GM23338 (cell line): ENCODE data around the gene CDKAL1. TPM values are rescaled to one million over a fixed set of nuclear protein-coding genes. Genes with fewer than 3 reads are reported as not detected.

Experiments
- ATAC-seq: fragments of 200-7000 bp; cut with Tn5 transposase; 3 replicates; pipeline ENCODE4 v1.9.1; 2020
- DNase-seq: peaks from one replicate; pipeline ENCODE4 v3.0.0-alpha.2; 2015; ENCODE audit warnings: low spot score
- H2AFZ ChIP-seq: fragments of 200-600 bp; sonication (generic); 2 replicates; pipeline ENCODE4 v1.8.0; 2016; ENCODE audit warnings: antibody characterized with exemption, mild to moderate bottlenecking, moderate library complexity
- H3F3A ChIP-seq: fragments of 200-600 bp; sonication (generic); replicated peaks from 2 replicates; pipeline ENCODE4 v1.8.0; 2017; ENCODE audit warnings: antibody characterized with exemption, mixed run types, low read depth
- H3K27ac ChIP-seq: fragments of 200-600 bp; sonication (generic); 2 replicates; pipeline ENCODE4 v1.6.1; 2016; ENCODE audit warnings: low read depth
- H3K27me3 ChIP-seq: fragments of 200-600 bp; sonication (generic); 2 replicates; pipeline ENCODE4 v1.8.0; 2016; ENCODE audit warnings: mild to moderate bottlenecking, mixed run types, moderate library complexity; ENCODE audit not compliant: insufficient read depth
- H3K36me3 ChIP-seq: fragments of 200-600 bp; sonication (generic); 2 replicates; pipeline ENCODE4 v1.8.0; 2016; ENCODE audit warnings: mild to moderate bottlenecking; ENCODE audit not compliant: insufficient read depth
- H3K4me1 ChIP-seq: fragments of 200-600 bp; sonication (generic); 2 replicates; pipeline ENCODE4 v1.8.0; 2016; ENCODE audit warnings: mild to moderate bottlenecking, moderate library complexity; ENCODE audit not compliant: insufficient read depth
- H3K4me2 ChIP-seq: fragments of 200-600 bp; sonication (generic); 2 replicates; pipeline ENCODE4 v1.7.1; 2017; ENCODE audit warnings: mixed run types
- H3K4me3 ChIP-seq: fragments of 200-600 bp; sonication (generic); 2 replicates; pipeline ENCODE4 v1.6.1; 2016; ENCODE audit warnings: mixed run types
- H3K79me2 ChIP-seq: fragments of 200-600 bp; sonication (generic); replicated peaks from 2 replicates; pipeline ENCODE4 v1.8.0; 2017; ENCODE audit warnings: mild to moderate bottlenecking; ENCODE audit not compliant: insufficient read depth
- H3K9me2 ChIP-seq: fragments of 200-600 bp; sonication (generic); 2 replicates; pipeline ENCODE4 v1.8.0; 2017; ENCODE audit not compliant: insufficient read depth
- H4K20me1 ChIP-seq: fragments of 200-600 bp; sonication (generic); replicated peaks from 2 replicates; pipeline ENCODE4 v1.8.0; 2017; ENCODE audit warnings: mild to moderate bottlenecking; ENCODE audit not compliant: insufficient read depth
- H3K27ac Mint-ChIP-seq: 2 replicates; pipeline ENCODE4 v1.8.0; 2020; ENCODE audit warnings: inconsistent platforms, mild to moderate bottlenecking, moderate library complexity, mixed read lengths
- H3K27me3 Mint-ChIP-seq: 3 replicates; pipeline ENCODE4 v1.8.0; 2022; ENCODE audit warnings: low read depth, mild to moderate bottlenecking, moderate library complexity, mixed read lengths, inconsistent platforms; ENCODE audit not compliant: insufficient read depth, poor library complexity
- H3K36me3 Mint-ChIP-seq: 3 replicates; pipeline ENCODE4 v1.8.0; 2021; ENCODE audit warnings: low read depth, mild to moderate bottlenecking, inconsistent platforms, moderate library complexity, mixed read lengths
- H3K4me1 Mint-ChIP-seq: 3 replicates; pipeline ENCODE4 v1.8.0; 2020; ENCODE audit warnings: mild to moderate bottlenecking, inconsistent platforms, mixed read lengths
- H3K4me3 Mint-ChIP-seq: 3 replicates; pipeline ENCODE4 v1.8.0; 2021; ENCODE audit warnings: moderate library complexity, mild to moderate bottlenecking, inconsistent platforms, mixed read lengths
- H3K9me3 Mint-ChIP-seq: 3 replicates; pipeline ENCODE4 v1.8.0; 2020; ENCODE audit warnings: moderate library complexity, mild to moderate bottlenecking, inconsistent platforms, mixed read lengths
- CREB1 ChIP-seq: fragments of 250-450 bp; sonication (Bioruptor Pico); IDR thresholded peaks from 2 replicates; pipeline ENCODE4 v1.5.0; 2020; ENCODE audit warnings: low read depth, mild to moderate bottlenecking, moderate library complexity
- CTCF ChIP-seq, 2 experiments: fragments of 200-600 bp in 1 of 2; sonication (generic) in 1 of 2; conservative IDR thresholded peaks; 2 replicates each; pipeline versions ENCODE4 v1.5.1 to v1.6.1; 2016 to 2017; ENCODE audit warnings: antibody characterized with exemption in 2 of 2, low read depth in 2 of 2, mild to moderate bottlenecking in 2 of 2, moderate library complexity in 1 of 2
- ETS1 ChIP-seq: IDR thresholded peaks from 2 replicates; pipeline ENCODE4 v1.6.1; 2016; ENCODE audit warnings: antibody characterized with exemption
- EZH2 ChIP-seq: fragments of 200-600 bp; sonication (generic); IDR thresholded peaks from one replicate; pipeline ENCODE4 v1.8.0; 2017; ENCODE audit warnings: antibody characterized with exemption, mild to moderate bottlenecking, low read depth; ENCODE audit not compliant: unreplicated experiment
- EZH2phosphoT487 ChIP-seq: fragments of 200-600 bp; sonication (generic); IDR thresholded peaks from one replicate; pipeline ENCODE4 v1.8.1; 2018; ENCODE audit warnings: antibody characterized with exemption; ENCODE audit not compliant: unreplicated experiment
- JUNB ChIP-seq: IDR thresholded peaks from one replicate; pipeline ENCODE4 v1.6.1; 2016; ENCODE audit warnings: antibody characterized with exemption; ENCODE audit not compliant: unreplicated experiment
- NANOG ChIP-seq: IDR thresholded peaks from 2 replicates; pipeline ENCODE4 v1.6.1; 2016; ENCODE audit warnings: antibody characterized with exemption, borderline replicate concordance
- POLR2AphosphoS5 ChIP-seq: IDR thresholded peaks from 2 replicates; pipeline ENCODE4 v1.6.1; 2016; ENCODE audit warnings: antibody characterized with exemption, low read depth
- REST ChIP-seq: IDR thresholded peaks from one replicate; pipeline ENCODE4 v1.6.1; 2018; ENCODE audit warnings: antibody characterized with exemption; ENCODE audit not compliant: unreplicated experiment
- STAT1 ChIP-seq: IDR thresholded peaks from one replicate; pipeline ENCODE4 v1.6.1; 2016; ENCODE audit warnings: antibody characterized with exemption; ENCODE audit not compliant: unreplicated experiment
- ZNF114 ChIP-seq: fragments of 250-450 bp; sonication (Bioruptor Pico); IDR thresholded peaks from 2 replicates; pipeline ENCODE4 v1.5.0; 2020; ENCODE audit warnings: mild to moderate bottlenecking, moderate library complexity
- ZNF331 ChIP-seq: fragments of 250-450 bp; sonication (Bioruptor Pico); IDR thresholded peaks from 2 replicates; pipeline ENCODE4 v1.5.0; 2020; ENCODE audit warnings: low read depth, mild to moderate bottlenecking, moderate library complexity
- ZNF462 ChIP-seq: fragments of 250-450 bp; sonication (Bioruptor Pico); IDR thresholded peaks from 2 replicates; pipeline ENCODE4 v1.5.0; 2020; ENCODE audit warnings: mild to moderate bottlenecking, moderate library complexity
- polyA plus RNA-seq: library from polyadenylated mRNA; unstranded; fragments of >200 nt; fragmentation: Nextera tagmentation; extraction: Ambion mirVana; gene quantifications from 2 replicates; pipeline ENCODE4 v1.2.1, GENCODE V29; 2016
- total RNA-seq: library from RNA; depleted of rRNA; stranded (reverse); fragments of >200 nt; shearing (Covaris generic); gene quantifications from 2 replicates; pipeline ENCODE4 v1.2.3, GENCODE V29; 2014

The CDKAL1 gene
- total and polyA plus RNA-seq, 2 experiments from 2014 or later, result 17.8 to 35.0 TPM

DNA sequence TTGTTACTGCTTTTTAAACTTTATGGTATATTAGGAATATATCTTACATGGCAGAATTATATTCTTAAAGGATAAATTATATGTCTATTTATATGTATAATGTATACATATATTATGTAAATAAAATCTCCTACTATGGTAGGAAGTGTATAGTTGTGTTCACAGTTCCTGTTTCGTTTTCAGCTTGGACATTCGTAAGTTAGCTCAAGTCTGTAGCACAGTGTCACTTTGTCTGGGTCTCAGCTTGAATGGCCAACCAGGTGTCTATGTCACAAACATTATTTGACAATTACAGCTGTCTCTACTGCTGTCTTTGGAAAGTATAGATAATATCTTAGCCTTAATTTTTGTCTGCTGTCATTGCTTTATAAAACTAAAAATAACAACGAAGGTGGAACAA, 303.9 kb downstream of the CDKAL1 start:
- no peak overlapping the region for H3K27ac Mint-ChIP-seq
- no peaks in the 10 kb centered on the region for H3K36me3 Mint-ChIP-seq

More for the DNA sequence above, 303.9 kb downstream of the CDKAL1 start:
- Histone ChIP-seq H3K9me2 (no peaks in the 10 kb centered on the region), H3K27me3 (no peaks in the 10 kb centered on the region), H4K20me1 (no peaks in the 10 kb centered on the region), H3K36me3 (no peaks in the 10 kb centered on the region), H3K4me3 (no peak overlapping the region), H3K27ac (no peak overlapping the region), H3F3A (no peaks in the 10 kb centered on the region), H2AFZ (no peak overlapping the region), H3K4me1 (peaks cover 14% of the 10 kb centered on the region), H3K4me2 (no peak overlapping the region), H3K79me2 (no peaks in the 10 kb centered on the region)
- ATAC-seq, result no peak
- DNase-seq, result no peak
- H3K4me3 Mint-ChIP-seq, result no peak overlapping the region
- H3K9me3 Mint-ChIP-seq, result no peaks in the 10 kb centered on the region
- TF ChIP-seq ETS1 (no peak), ZNF462 (CRISPR knock-in tag) (no peak), REST (no peak), NANOG (no peak), POLR2AphosphoS5 (no peak), EZH2 (no peak), JUNB (no peak), CREB1 (no peak), EZH2phosphoT487 (no peak), ZNF114 (no peak), CTCF (conservative IDR thresholded peaks at IDR 0.05; ENCODE audit: low read depth in 2 of 2) (no peak), ZNF331 (CRISPR knock-in tag) (no peak), STAT1 (no peak)
- peaks cover 17% of the 10 kb centered on the region for H3K4me1 Mint-ChIP-seq
- no peaks in the 10 kb centered on the region for H3K27me3 Mint-ChIP-seq
